Pulmonary artery endothelial cell (primary cell): ENCODE results near the gene IL18BP. TPM values are rescaled to one million over a fixed set of nuclear protein-coding genes. Genes with fewer than 3 reads are reported as not detected.

ENCODE experiments used
- DNase-seq: peaks from one replicate; pipeline ENCODE4 v3.0.0-alpha.2; 2011; ENCODE audit warnings: low read depth, low spot score
- total RNA-seq: library from RNA; depleted of rRNA; stranded (reverse); fragments of >200 nt; gene quantifications from 2 replicates; pipeline ENCODE4 v1.2.3, GENCODE V29; 2014

The IL18BP gene
- 6.1 and 8.4 TPM in 2 replicates for total RNA-seq

DNA sequence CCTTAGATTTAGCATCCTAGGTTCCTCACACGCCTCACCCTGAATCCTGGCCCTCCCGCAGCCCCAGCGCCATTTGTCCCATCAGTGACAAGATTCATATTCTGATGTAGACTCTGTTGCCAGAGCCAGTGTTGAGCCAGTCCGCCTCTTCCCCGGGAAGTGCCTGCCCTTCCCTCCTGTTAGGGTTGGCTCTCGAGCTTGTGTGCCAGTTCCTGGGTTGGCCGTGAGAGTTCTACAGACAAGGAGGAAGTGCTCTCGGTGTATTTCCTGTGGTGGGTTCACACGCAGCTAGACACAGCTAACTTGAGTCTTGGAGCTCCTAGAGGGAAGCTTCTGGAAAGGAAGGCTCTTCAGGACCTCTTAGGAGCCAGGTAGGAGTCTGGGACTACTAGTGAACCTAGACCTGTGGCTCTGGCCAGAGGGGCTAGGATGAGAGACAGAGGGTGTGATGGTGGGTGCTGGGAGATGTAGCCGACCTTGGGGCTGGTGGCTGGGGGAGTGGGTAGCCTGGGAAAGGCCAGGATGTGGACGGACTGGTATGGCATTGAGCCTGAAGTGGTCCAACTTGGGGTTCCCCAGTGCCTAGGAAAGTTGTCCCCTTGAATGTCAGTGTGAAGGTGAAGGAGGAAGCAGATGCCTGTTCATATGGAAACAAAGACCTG is at the start of gene IL18BP:
IL18BP (plus strand) TSS at position 261 of the 662 bp plus-strand sequence. CDS start 1,076 bp downstream, outside the sequence.
- no peak for DNase-seq

GRCh38 chr11:71949034-71949433 is 49.7 kb upstream of the IL18BP start:
- no peak for DNase-seq

DNA sequence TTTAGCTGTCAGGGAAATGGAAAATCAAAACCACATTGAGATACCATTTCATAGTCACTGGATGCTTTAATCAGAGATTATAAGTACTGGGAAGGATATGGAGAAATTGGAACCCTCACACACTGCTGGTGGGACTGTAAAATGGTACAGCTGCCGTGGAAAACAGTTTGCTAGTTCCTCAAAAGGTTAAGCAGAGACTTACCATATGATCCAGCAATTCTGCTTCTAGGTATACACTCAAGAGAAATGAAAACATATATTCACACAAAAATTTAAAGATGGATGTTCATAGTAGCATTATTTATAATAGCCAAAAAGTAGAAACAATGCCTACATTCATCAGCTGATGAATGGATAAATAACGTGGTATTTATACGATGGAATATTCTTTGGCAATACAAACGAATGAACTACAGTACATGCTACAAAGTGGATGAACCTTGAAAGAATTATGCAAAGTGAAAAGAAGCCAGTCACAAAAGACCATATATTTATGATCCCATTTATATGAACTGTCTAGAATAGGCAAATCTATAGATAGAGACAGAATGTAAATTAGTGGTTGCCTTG is 46.9 kb upstream of the IL18BP start:
- DNase-seq = no peak

DNA sequence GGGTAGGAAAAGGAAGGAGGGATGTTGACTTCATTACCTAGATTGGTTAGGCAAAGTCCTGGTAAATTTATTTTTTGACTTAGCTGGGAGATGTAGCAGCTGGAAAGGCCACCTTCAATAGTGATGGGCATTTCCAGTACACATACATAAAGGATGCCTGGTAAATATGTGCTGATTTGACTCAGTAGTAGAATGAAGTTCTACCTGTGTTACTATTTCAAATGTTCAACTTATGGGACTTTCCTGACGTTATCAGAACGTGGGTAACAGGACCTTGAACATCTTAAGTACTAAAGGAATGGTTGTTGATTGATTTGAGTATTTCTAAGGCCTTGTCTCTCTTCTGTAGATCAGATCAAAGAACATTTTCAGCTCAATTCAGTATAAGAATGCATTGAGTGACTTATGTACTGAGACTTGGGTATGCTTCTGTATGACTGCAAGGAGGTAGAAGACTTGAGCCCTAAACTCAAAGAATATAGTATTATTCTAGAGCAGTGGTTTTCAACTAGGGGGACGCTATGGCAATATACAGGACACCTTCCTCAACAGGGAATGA is 42.7 kb upstream of the IL18BP start:
- DNase-seq = no peak

DNA sequence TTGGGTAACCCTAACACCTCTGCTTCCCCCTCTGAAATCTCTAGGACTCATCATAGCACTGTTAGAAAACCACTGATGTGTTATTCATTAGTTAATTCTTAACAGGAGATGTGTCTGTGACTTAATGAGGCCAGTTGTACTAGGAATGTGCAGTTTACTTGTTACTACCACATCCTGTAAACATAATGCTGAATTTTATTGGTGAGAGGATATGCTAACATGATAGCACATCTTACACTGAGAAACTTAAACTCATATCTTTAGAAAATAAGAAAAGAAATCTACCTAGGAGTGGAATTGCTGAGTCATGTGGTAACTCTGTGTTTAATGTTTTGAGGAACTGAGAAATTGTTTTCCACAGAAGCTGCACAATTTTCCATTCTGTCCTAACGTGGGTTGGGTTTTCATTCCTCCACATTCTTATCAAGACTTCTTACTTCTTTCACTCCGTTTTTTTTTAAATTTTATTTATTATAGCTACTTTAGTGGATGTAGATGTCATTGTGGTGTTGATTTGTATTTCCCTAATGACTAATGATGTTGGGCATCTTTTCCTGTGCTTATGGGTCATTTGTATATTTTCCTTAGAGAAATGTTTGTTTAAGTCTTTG is 36.2 kb upstream of the IL18BP start:
- DNase-seq = no peak

DNA sequence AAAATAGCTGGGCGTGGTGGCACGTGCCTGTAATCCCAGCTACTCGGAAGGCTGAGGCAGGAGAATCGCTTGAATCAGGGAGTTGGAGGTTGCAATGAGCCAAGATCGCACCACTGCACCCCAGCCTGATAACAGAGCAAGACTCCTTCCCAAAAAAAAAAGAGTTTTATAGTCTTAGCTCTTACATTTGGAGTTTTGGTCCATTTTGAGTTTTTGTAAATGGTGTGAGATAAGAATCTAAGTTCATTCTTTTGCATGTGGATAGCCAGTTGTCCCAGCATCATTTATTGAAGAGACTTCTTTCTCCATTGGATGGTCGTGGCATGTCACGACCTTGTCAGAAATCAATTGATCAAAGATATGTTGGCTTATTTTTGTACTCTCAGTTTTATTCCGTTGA is 35.2 kb upstream of the IL18BP start:
- no peak for DNase-seq

DNA sequence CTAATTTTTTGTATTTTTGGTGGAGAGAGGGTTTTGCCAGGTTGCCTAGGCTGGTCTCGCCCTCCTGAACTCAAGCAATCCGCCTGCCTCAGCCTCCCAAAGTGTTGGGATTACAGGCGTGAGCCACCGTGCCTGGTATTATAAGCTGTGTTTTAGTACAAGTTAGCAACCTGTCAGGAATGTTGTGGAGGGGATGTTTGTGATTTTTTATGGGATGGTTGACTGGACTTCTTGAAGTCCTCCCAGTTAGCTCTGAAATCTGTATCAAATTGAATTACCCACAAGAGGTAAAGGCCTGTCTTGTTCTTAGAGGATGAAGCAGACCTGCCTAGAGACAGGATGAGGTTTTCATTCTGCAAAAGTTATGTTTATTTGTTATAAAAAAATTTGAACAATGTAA is 34.1 kb upstream of the IL18BP start:
- DNase-seq = no peak

- no peak for DNase-seq
Observed at GRCh38 chr11:71971680-71972079, 27.0 kb upstream of the IL18BP start.

GRCh38 chr11:71976551-71976950 is 22.2 kb upstream of the IL18BP start:
- DNase-seq = no peak

GRCh38 chr11:71977090-71977489 is 21.6 kb upstream of the IL18BP start:
- no peak for DNase-seq

GRCh38 chr11:71977743-71978418 is 20.8 kb upstream of the IL18BP start:
- DNase-seq = no peak

DNA sequence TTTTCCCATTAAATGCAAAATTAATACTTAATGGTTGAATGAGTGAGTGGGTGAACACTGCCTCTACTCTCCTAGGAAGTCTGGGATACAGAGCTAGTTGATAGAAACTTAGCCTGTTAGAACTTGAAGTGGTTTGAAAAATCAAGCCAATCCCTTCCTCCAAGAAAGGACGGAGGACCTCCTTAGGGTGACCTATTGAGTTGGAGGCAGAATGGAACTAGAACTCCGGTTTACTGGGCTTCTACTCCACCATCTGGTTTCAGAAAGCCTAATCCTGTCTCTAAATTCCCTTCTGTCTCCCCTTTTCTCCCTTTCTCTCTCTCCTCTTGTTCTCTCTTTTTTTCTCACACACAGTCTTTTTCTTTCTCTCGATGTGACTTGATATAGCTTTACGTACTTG is 19.6 kb upstream of the IL18BP start:
- DNase-seq = no peak

DNA sequence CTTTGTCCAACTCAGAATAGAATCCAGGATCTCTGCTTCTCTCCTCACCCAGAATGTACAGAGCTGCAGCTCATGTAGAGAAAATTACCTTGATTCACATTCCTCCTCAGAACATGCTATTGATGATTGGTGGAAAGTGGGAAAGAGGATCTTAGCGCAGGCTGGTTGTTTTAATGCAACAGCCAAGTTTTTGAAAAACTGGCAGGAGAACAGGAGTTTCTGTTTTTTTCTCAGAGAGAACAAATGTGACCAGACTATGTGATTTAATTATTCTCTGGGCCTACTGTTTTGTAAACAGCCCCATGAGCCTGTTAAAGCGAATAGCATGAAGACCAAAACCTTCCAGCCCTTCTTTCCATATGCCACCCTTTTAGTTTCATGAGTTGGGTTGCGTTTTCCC is 19.1 kb upstream of the IL18BP start:
- DNase-seq = no peak

- DNase-seq = no peak
Observed at GRCh38 chr11:71986131-71986530, 12.6 kb upstream of the IL18BP start.

- DNase-seq = no peak
Observed at GRCh38 chr11:71987521-71987920, 11.2 kb upstream of the IL18BP start.

DNA sequence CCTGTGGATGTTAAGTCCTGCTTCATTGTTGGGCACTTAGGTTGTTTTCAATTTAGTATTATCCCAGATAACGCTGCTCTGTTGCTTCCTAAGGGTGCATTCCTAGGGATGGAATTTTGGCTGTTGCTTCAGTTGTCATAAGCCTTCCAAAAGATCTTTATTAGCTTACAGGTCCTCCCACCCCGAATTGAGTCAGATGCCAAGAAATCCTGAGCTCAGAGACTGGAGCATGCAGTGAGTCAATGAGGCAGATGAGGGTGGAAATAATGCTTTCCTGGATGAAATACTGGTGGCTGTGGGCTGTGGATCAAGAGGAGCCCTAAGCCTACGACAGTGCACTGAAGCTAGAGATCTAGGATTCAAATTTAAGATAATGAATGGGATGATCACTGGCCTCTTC is 10.7 kb upstream of the IL18BP start:
- DNase-seq = no peak

GRCh38 chr11:71990701-71991100 is 8.0 kb upstream of the IL18BP start:
- DNase-seq = no peak

DNA sequence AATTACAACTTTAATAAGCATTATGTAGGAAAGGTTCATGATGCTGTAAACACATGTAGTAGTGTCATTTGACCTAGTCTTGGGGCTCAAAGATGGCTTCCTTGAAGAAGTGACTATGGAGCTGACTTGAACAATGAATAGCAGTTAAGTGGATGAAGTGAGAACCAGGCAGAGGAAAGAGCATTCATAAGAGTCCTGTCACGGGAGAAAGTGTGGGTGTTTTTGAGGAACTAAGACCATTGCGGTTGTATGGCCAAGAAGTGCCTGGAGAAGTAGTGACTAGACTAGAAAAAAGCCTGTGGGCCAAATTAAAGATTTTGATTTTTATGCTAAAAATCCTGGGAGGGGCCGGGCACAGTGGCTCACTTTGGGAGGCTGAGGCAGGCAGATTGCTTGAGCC is 7.2 kb upstream of the IL18BP start:
- DNase-seq = no peak

DNA sequence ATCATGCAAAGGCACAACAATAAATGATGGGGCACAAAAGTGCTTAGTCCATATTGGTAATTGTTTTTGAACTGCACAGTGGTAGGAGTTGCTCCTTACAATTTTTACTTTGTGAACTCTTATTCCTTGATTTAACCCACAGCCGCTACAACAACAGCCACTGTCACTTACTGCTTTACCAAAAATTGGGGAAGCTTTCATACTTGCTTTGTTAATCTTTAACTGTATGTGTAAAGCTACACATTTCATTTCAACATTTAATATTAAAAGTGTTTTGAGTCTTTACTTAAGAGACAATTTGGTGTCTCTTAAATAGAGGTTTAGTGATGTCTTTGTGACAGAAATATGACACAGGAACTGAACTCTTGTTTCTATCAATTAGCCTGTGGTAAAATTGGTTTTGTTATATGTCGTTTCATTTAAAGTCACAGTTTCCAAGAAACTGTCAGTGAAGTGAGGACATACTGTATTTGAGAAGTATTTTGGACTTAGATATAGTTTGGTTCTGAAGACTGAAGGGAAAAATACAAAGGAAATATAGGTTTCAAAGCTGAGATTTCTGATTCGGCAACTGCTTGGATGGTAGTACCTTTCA is 6.5 kb upstream of the IL18BP start:
- no peak for DNase-seq

GRCh38 chr11:71994786-71995185 is 3.9 kb upstream of the IL18BP start:
- DNase-seq = no peak

DNA sequence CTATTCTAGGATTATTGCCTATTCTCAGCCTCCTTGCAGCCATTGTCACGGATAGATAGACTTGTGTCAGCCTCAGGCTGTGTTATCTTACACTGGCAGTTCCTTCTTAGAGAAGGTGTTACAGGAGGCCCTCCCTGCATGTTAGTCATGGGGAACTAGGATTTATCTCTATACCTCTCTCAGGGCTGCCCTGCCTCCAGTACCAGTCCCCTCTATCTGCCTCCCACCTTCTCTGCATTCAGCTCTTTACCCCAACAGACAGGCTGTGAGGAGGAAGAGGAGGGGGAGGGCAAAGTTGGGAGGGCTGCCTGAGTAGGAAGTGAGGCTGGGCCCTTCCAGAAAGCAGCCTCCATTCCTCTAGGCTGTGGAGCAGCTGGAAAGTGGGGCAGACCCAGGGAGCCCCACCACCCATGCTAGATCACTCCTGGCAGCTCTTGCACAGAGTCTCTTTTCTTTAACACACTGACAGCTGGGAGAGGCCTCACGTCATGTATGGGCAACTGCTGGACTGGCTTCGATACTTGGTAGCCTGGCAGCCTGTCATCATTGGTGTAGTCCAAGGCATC is 2.9 kb upstream of the IL18BP start:
- DNase-seq = no peak
